Spleen (tissue), 11 donors: ENCODE results near the gene HOXB4. TPM values are rescaled to one million over a fixed set of nuclear protein-coding genes. Genes with fewer than 3 reads are reported as not detected.

Experiments used
- DNase-seq: peaks from one replicate; pipeline ENCODE4 v3.0.0-alpha.2; 2020
- H3K27ac ChIP-seq, 8 donors: fragments of 200-600 bp; sonication (generic) in 7 of 8; 1 replicate in 4 of 8; 2 replicates in 4 of 8; pipeline versions ENCODE4 v1.5.0 to v1.8.0; 2016 to 2021; ENCODE audit warnings: inconsistent platforms in 4 of 8, mild to moderate bottlenecking in 4 of 8, moderate library complexity in 1 of 8
- H3K27me3 ChIP-seq, 7 donors: fragments of 200-600 bp; sonication (generic) in 6 of 7; replicated peaks in 1 of 7; 1 replicate in 4 of 7; 2 replicates in 3 of 7; pipeline versions ENCODE4 v1.5.0 to v1.8.0; 2016 to 2021; ENCODE audit warnings: inconsistent platforms in 3 of 7, mild to moderate bottlenecking in 1 of 7
- H3K36me3 ChIP-seq, 6 donors: fragments of 200-600 bp; sonication (generic) in 5 of 6; 1 replicate in 4 of 6; 2 replicates in 2 of 6; pipeline versions ENCODE4 v1.5.0 to v1.8.0; 2016 to 2021; ENCODE audit warnings: inconsistent platforms in 2 of 6
- H3K4me1 ChIP-seq, 6 donors: fragments of 200-600 bp; sonication (generic) in 5 of 6; 1 replicate in 3 of 6; 2 replicates in 3 of 6; pipeline versions ENCODE4 v1.5.0 to v1.8.0; 2016 to 2021; ENCODE audit warnings: inconsistent platforms in 3 of 6
- H3K4me3 ChIP-seq, 8 donors: fragments of 200-600 bp; sonication (generic) in 7 of 8; 1 replicate in 4 of 8; 2 replicates in 4 of 8; pipeline versions ENCODE4 v1.5.0 to v1.8.0; 2016 to 2021; ENCODE audit warnings: inconsistent platforms in 4 of 8, mild to moderate bottlenecking in 4 of 8, moderate library complexity in 2 of 8
- H3K9me3 ChIP-seq, 8 donors: fragments of 200-600 bp; sonication (generic) in 7 of 8; 1 replicate in 4 of 8; 2 replicates in 4 of 8; pipeline versions ENCODE4 v1.5.0 to v1.8.0; 2016 to 2021; ENCODE audit warnings: inconsistent platforms in 4 of 8
- POLR2A ChIP-seq, 3 donors: fragments of 450-650 bp; IDR thresholded peaks; one replicate each; pipeline ENCODE4 v1.5.1; 2017; ENCODE audit warnings: antibody characterized with exemption in 3 of 3, mild to moderate bottlenecking in 1 of 3
- POLR2AphosphoS5 ChIP-seq, 3 donors: sonication (generic); formaldehyde crosslinking; IDR thresholded peaks; one replicate each; pipeline ENCODE4 v1.5.1; 2017; ENCODE audit warnings: antibody characterized with exemption in 3 of 3
- WGBS, 5 donors: extraction: QIAGEN DNeasy Blood & Tissue Kit in 3 of 5; methylation state at CpG; one replicate each; pipeline versions ENCODE4 v1.1.5 to v1.1.7; 2013 to 2018; 5-methylcytosine and 5-hydroxymethylcytosine counted together
- intact Hi-C: fragments of 100-400 bp; cut with DNase I; formaldehyde crosslinking; loops from one replicate; pipeline ENCODE4 v1.15.0; 2023; ENCODE audit warnings: low total_unique reads
- polyA plus RNA-seq, 3 donors: library from polyadenylated mRNA; stranded (reverse); fragments of 200-250 nt; gene quantifications; one replicate each; pipeline ENCODE4 v1.2.1, GENCODE V29; 2013
- total RNA-seq, 7 donors: library from RNA; depleted of rRNA in 3 of 7; stranded (reverse); fragments of >200 nt in 3 of 7; fragmentation: NEBNext Ultra II Directional in 4 of 7; extraction: Animal tissue kit (Norgen Biotek cat#: 25700) in 4 of 7; gene quantifications; one replicate each; pipeline versions ENCODE4 v1.1.0 to v1.2.1, GENCODE V29; 2016 to 2021
- TF ChIP-seq, protein P1 (sequence below), 11 experiments: fragments of 200-600 bp in 7 of 11; fragments of 450-650 bp in 4 of 11; sonication (generic) in 4 of 11; IDR thresholded peaks in 8 of 11; conservative IDR thresholded peaks in 3 of 11; 1 replicate in 7 of 11; 2 replicates in 4 of 11; pipeline versions ENCODE4 v1.4.0 to v1.8.0; 2016 to 2021; ENCODE audit warnings: antibody characterized with exemption in 11 of 11, inconsistent platforms in 4 of 11, mild to moderate bottlenecking in 1 of 11
- donor health status: healthy with polysubstance abuse.
- donor health status: DM: no; HTN: no; CAD: no; lungs with moderate emphysema.
- donor health status: DM: no; HTN: no; CAD: no.
- donor health status: Bipolar disorder and iron deficiency.
- donor health status: healthy.
- donor health status: DM: no; HTN: no; CAD: no.
- donor health status: DM: yes; HTN: yes; CAD: no.

Gene HOXB4
- total and polyA plus RNA-seq, 10 donors, result 1.9 to 6.4 (median 2.7) TPM

DNA sequence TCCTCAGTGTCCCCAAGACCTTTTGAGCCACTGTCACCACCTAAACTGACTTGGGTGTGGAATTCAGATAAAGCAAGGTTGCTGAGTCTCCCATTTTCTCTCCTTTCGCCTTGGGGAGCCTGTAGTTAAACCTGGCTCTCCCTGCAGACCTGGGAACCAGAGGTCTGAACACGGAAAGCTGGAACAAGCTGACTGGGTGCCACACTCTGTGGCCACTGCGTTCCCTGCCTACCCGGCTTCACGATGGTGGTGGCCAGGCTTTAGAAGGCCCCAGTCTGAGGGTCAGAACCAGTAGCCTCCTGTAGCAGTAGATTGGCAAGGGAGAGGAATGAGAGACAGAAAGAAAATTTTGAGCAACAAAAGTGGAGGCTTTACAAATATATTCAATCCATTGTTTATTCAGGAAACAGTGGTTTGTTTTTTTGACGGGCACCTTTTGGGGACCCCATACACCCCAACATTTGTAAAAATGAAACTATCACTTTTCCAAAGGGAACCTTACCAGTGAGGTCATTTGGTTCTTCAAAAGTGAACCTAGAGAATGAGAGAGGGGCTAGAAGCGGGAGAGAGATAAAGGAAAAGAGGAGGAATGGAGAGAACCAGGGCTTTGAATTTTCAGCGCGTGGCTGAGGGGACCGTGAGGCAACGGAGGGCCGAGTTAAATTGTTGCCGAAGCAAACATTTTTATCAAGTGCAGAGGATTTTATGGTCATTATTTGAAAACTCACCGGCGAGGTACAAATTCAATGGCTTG lies 38.7 kb upstream of the HOXB4 start:
- TF ChIP-seq, protein P1, sequence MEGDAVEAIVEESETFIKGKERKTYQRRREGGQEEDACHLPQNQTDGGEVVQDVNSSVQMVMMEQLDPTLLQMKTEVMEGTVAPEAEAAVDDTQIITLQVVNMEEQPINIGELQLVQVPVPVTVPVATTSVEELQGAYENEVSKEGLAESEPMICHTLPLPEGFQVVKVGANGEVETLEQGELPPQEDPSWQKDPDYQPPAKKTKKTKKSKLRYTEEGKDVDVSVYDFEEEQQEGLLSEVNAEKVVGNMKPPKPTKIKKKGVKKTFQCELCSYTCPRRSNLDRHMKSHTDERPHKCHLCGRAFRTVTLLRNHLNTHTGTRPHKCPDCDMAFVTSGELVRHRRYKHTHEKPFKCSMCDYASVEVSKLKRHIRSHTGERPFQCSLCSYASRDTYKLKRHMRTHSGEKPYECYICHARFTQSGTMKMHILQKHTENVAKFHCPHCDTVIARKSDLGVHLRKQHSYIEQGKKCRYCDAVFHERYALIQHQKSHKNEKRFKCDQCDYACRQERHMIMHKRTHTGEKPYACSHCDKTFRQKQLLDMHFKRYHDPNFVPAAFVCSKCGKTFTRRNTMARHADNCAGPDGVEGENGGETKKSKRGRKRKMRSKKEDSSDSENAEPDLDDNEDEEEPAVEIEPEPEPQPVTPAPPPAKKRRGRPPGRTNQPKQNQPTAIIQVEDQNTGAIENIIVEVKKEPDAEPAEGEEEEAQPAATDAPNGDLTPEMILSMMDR (IDR thresholded peaks at IDR 0.05 in 8 of 11, conservative IDR thresholded peaks at IDR 0.05 in 3 of 11), result no peak
- TF ChIP-seq POLR2A (IDR thresholded peaks at IDR 0.05) (no peak), POLR2AphosphoS5 (IDR thresholded peaks at IDR 0.05) (no peak)
- H3K27ac ChIP-seq, result no peak overlapping the region
- H3K36me3 ChIP-seq, result no peaks in the 10 kb centered on the region
- no peak overlapping the region for H3K4me3 ChIP-seq
- no peaks in the 10 kb centered on the region for H3K9me3 ChIP-seq
- peaks cover 17 to 53% (median 43%) of the 10 kb centered on the region in 6 donors for H3K4me1 ChIP-seq
- intact Hi-C loops, result loop anchor here (10.0 kb wide), 1 partner anchor 462 kb away; no protein-coding TSS in a partner anchor
- WGBS, 5 donors, result 47 to 62% (median 49%) methylated on average over 15 of the region's 15 CpGs
- DNase-seq, result no peak
- H3K27me3 ChIP-seq, result peaks cover 26 to 100% (median 99%) of the 10 kb centered on the region in 7 donors

DNA sequence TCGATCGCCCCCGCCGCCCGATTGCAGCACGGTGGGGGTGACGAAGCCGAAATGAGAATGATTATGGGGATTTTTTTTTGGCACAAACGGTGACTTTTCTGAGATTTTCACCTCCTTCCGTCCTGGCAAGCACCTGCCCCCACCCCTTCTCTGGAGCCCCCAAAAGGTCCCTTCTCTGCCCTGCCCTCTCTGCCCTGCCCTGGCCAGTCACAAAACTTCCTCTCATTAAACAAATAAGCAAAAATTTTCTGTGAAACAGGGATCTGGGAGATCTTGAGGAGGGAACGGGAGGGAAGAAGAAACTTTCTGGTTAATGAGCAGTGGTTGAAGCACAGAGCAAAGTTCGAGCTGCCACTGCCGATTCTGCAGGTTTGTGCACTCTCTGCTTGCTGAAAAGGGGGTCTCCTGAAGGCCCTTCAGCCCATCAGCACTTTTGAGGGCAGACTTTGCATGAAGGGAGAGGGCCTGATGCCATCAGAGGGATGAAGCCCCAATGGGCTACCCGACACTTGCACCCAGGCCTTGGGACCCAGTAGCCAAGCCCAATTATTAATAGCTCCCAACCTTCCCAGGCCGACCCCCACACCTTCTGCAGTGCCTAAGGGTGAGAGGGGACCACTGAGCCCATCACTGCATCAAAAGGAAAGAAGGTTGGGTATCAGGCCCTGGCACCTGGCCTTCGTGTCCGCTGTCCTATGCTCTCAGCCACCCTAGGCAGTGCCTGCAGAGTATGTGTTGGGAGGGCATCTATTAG lies 38.0 kb upstream of the HOXB4 start:
- WGBS, 5 donors, result 38 to 53% (median 46%) methylated on average over 15 to 17 of the region's 17 CpGs
- H3K4me3 ChIP-seq, result no peak overlapping the region
- no peak overlapping the region for H3K27ac ChIP-seq
- H3K9me3 ChIP-seq, result no peaks in the 10 kb centered on the region
- H3K36me3 ChIP-seq, result no peaks in the 10 kb centered on the region
- no peak for DNase-seq
- intact Hi-C loops, result loop anchor here (10.0 kb wide), 1 partner anchor 461 kb away; no protein-coding TSS in a partner anchor
- TF ChIP-seq POLR2A (IDR thresholded peaks at IDR 0.05), result no peak
- no peak for TF ChIP-seq POLR2AphosphoS5 (IDR thresholded peaks at IDR 0.05)
- TF ChIP-seq, protein P1 (IDR thresholded peaks at IDR 0.05 in 8 of 11, conservative IDR thresholded peaks at IDR 0.05 in 3 of 11), result no peak
- H3K4me1 ChIP-seq, result peaks cover 21 to 60% (median 51%) of the 10 kb centered on the region in 6 donors
- peaks cover 26 to 100% (median 99%) of the 10 kb centered on the region in 7 donors for H3K27me3 ChIP-seq

DNA sequence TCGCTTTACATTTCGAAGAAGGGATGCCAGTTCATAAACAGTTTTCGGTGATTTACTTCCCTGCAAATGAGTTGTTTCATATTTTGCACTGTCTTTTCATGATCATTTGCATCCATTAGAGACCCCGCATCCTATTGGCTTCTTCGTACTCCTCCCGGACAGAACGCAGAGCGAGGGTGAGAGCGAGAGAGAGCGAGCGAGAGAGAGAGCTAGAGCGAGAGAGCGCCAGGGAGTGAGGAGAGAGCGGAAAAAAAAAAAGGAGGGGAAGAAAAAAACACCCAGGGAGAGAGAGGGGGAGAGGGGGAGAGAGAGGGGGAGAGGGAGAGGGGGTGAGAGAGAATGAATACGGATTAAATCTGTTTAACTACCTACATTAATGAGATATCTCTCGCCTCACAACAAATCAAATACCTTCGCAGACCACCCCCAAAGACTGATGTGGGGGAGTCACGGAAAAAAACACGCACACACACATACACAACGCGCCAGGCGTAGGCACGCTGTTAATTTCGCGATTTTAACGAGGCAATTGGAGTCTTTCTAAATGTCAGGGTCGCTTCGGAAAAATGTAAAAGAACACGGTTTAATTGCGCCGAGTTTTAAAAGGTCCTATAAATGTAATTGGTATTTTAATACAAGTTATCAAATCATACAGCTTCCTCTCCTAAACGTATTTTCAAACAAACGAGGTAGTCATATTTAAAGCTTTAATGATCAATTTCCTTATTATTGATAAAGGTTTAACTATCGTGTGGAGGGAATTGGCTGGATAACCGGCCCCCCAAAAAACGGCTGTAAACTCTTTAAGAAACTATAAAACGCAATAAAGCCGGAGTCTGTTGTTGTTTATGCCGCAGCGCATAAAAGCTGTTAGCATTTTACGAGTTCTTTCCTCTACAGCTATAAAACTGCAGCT lies 37.2 kb upstream of the HOXB4 start, which contains the start of gene HOXB8:
TSS of gene HOXB8 (minus strand) at position 246 of the 916 bp plus-strand sequence. CDS start 588 bp downstream, outside the sequence.
- Histone ChIP-seq H3K27ac (no peak within 1 kb of the TSS), H3K27me3 (peaks cover 26 to 100% (median 99%) of the 10 kb centered on the region in 7 donors), H3K4me1 (peaks cover 21 to 69% (median 56%) of the 10 kb centered on the region in 6 donors), H3K9me3 (no peaks in the 10 kb centered on the region), H3K36me3 (no peaks in the 10 kb centered on the region), H3K4me3 (peak within 1 kb of the TSS in 3 of 8 donors; percentile 13 to 49 (median 15))
- intact Hi-C loops, result loop anchor here (10.0 kb wide), 1 partner anchor 461 kb away; no protein-coding TSS in a partner anchor
- 15 to 19% (median 18%) methylated on average over 41 of the region's 41 CpGs for WGBS, 5 donors
- no peak for DNase-seq
- TF ChIP-seq, protein P1 (IDR thresholded peaks at IDR 0.05 in 8 of 11, conservative IDR thresholded peaks at IDR 0.05 in 3 of 11), result no peak
- TF ChIP-seq POLR2A (IDR thresholded peaks at IDR 0.05), result no peak
